GM04503 (cell line): ENCODE data around the gene ACAP2.
"Not testable (repeated sequence)": the region's sequence is repeated elsewhere in the genome, so short reads cannot be mapped to it uniquely, and the experiment has no call there.

ENCODE experiments used
- DNase-seq: peaks from one replicate; pipeline ENCODE4 v3.0.0-alpha.2; 2012; ENCODE audit warnings: low read depth

ACAP2 gene

GRCh38 chr3:195246581-195246995 is 196.2 kb downstream of the ACAP2 start:
- DNase-seq: no peak

- DNase-seq: no peak
These were observed 197.3 kb downstream of the ACAP2 start for GRCh38 chr3:195245531-195245951.

GRCh38 chr3:195241592-195242355 is 201.0 kb downstream of the ACAP2 start:
- no peak for DNase-seq

- no peak for DNase-seq
These were observed 201.9 kb downstream of the ACAP2 start for GRCh38 chr3:195240939-195241338.

GRCh38 chr3:195240171-195240701 is 202.6 kb downstream of the ACAP2 start:
- no peak for DNase-seq

GRCh38 chr3:195239121-195239520 is 203.7 kb downstream of the ACAP2 start:
- DNase-seq: no peak

GRCh38 chr3:195238586-195239118 is 204.2 kb downstream of the ACAP2 start:
- peak; percentile 25 for DNase-seq

- no peak for DNase-seq
These were observed 204.7 kb downstream of the ACAP2 start for GRCh38 chr3:195238081-195238571.

GRCh38 chr3:195236801-195237570 is 205.8 kb downstream of the ACAP2 start:
- no peak for DNase-seq

- no peak for DNase-seq
These were observed 206.6 kb downstream of the ACAP2 start for GRCh38 chr3:195236076-195236798.

GRCh38 chr3:195230244-195230643 is 212.6 kb downstream of the ACAP2 start:
- DNase-seq: no peak

- not testable (repeated sequence) for DNase-seq
These were observed 213.9 kb downstream of the ACAP2 start for GRCh38 chr3:195228886-195229285.

GRCh38 chr3:195227871-195228270 is 214.9 kb downstream of the ACAP2 start:
- DNase-seq: no peak

- DNase-seq: no peak
These were observed 215.8 kb downstream of the ACAP2 start for GRCh38 chr3:195226900-195227447.

GRCh38 chr3:195226445-195226844 is 216.4 kb downstream of the ACAP2 start:
- no peak for DNase-seq

- no peak for DNase-seq
These were observed 217.7 kb downstream of the ACAP2 start for GRCh38 chr3:195224980-195225580.
